GM18519 (cell line): ENCODE data around the gene CHKA.

Experiments used
- ATAC-seq: cut with Tn5 transposase; IDR thresholded peaks from one replicate; pipeline ENCODE4 v1.9.1; 2021; ENCODE audit warnings: mild to moderate bottlenecking, moderate library complexity; ENCODE audit not compliant: unreplicated experiment, low FRiP score

CHKA gene

DNA sequence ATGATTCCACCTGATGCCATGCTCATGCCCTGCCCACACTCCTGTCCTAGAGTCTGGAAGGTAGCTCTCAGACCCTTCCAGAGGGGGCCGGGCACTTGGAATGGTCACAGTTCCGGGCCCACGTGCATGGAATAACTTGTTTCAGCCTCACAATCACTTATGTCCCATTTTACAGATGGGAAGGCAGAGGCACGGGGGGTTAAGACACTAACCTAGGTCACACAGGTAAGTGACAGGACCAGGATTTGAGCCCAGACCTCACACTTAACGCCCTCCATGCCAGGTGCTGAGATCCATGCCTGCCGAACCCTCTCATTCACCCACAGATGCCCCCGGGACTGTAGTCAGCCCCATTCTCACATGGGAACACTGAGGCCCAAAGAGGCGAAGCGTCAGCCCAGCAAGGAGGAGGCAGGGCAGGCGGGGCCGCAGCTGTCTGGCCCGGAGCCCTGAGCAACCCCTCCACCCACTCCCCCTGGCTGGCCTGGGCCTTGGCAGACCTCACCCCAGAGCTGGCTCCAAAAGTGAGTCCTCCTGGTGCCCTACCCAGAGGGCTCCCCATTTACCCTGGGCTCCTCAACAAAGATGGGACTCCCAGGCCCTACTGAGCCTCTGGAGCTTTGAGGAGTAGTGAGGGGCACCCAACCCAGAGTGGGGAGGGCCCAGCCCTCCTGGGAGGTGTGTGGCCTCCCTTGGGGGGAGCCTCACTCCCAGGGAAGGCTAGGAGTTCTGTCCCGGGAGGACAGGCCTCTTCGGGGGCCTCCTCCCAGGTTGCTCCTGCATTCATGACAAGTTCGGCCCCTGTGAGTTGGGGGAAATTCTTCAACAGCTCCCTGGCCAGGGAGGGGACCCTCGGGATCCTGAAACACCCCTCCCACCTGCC, 113.4 kb downstream of the CHKA start:
- ATAC-seq: no peak

DNA sequence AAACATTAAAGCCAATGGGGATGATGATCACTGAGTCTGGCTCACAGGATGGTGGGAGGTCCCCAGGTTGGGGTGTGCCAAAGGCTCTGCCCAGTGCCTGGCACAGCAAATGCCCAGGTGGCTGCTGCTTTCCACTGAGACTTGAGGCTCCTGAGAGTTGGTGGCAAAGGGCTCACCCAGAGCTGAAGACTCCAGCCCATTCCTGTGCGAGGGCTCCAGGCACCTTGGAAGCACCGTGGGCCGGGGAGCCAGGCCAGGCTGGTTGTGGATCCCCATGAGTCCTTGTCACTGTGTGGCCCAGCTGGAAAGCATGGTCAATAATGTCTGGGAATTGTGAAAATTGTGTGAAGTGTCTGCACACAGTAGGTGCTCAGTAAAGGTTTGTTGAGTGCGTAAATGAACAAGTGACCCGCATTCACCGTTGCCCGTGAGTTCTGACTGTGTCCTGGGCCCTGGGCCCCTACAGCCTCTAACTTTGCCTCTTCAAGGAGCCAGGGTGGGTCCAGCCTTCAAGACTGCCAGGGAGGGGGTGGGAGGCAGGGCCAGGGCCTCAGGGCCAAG, 114.5 kb downstream of the CHKA start:
- ATAC-seq: no peak

DNA sequence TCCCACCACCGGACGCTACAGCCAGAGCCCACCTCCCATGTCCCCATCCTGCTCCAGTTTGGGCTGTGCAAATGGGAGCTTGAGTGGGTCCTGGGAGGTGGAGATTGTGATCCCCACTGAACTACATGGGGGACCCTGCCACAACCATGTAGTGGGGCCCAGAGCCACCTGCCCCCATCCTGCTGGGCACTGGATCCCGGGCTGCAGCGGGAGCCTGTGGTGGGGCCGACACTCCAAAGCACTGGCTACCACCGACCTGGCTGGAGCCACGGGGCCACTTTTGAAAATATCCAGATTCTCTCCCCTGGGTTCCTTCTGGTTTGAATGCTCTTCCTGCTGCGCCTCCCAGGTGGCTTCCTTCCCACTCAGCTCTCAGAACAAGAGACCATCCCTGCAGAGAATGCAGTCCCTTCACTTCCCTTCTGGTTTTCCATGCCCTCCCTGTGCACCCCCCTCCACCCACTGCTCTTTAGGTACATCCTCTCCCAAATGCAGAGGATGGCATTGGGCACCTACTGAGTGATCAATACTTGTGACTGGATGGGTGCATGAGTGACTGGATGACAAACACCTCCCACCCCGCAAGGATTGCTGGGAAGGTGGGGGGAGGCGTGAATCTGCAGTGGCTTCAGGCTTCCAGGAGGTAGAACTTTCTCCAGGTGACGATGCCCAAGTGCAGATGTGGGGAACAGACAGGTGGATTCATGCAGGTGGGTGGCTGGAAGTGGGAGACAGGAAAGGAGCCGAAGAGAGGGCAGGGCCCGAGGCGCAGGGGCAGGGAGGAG, 116.4 kb downstream of the CHKA start:
- ATAC-seq: no peak

DNA sequence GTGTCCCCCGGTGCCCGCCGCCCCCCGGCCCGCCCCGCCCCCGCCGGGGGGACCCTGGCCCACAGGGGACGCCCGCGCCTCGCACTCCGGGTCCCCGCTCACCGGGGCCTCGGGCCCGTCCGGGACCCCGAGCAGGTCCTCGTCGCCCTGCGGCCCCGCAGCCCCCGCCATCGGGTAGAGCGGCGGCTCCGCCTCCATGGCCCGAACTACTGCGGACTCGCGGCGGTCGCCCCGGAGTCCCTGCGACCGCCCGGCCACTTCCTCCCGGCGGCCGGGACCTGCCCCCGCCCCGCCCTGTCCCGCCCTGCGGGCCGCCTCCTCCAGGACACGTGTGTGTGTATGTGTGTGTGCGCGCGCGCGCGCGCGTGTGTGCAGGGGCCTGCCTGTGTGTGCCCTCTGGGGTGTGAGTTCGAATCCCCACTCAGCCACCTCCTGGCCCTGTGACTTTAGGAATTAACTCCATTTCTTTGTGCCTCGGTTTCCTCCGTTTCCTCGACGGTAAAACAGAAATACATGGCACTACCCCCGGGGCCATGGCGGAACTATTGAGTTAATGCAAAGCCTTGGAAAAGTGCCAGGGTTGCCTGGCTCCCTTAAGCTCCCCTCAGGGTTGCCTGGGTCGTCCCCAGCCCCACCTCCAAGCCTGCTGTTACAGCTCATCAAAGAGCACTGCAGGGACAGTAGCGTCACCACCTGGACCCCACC, 117.2 kb downstream of the CHKA start, which contains the start of gene UNC93B1:
Gene UNC93B1, minus strand, starts transcription at position 252 of the 705 bp plus-strand sequence. Its CDS starts 54 bp downstream, at position 198.
- no peak for ATAC-seq

DNA sequence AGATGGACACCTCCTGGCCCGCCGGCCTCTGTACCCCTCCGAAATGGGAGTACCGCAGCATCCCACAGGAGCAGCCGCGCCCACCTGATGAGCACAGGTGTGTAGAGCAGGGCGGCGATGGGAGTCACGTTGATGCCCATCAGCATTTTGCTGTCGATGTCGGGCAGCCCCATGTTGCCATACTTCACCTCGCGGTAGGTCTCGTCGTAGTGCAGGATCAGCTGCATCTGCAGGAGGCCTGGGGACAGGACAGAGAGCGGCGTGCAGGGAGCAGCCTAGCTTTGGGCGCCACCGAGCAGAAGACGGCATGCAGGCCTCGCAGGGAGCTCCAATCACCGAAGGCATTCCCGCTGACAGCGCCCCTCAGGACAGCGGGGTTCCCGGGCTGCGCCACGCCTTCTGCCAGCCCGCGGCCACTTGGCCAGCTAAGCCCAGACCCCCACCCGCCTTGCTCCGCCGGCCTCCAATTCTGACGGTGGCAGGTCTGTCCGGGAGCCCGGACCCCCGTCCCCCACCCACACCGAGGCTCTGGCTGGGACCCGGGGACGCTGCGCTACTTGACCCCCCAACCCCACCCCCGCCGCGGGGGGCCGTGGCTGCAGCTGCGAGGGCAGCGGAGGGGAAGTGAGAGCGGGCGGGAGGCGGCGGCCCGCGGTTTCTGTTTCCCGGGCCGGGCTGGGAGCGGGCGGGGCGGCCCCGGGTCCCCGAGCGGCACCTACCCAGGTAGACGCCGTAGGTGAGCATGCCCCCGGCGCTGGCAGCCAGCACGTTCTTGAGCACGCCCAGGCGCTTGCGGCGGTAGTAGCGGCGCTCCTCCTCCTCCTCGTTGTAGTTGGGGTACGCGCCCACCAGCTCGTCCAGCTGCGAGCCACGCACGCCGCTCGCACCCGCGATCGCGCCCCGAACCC, 118.0 kb downstream of the CHKA start:
- no peak for ATAC-seq
